Measurements from ENCODE around the gene LAMC3. TPM values are rescaled to one million over a fixed set of nuclear protein-coding genes. Genes with fewer than 3 reads are reported as not detected.

LAMC3 gene
- total RNA-seq, 1 donor: 0.43 TPM

DNA sequence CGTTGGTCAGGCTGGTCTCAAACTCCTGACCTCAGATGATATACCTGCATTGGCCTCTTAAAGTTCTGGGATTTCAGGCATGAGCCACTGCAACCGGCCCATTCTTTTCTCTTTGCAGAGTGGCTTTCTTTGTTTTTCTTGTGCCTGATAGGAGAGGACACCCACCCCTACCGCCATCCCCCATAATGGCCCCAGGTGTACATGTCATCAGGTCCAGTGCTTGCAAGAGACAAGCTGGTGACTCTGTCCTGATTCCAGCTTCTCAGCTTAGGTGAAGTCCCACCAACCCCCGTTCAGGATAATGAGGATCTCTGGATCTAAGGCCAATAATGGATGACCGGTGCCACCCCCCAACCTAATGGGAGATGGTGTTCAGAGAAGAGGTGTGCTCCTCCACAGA lies 85.0 kb downstream of the LAMC3 start:
- no peak overlapping the region for H3K4me3 ChIP-seq (ENCODE audit: low read depth, low read length)
- TF ChIP-seq, protein P1, sequence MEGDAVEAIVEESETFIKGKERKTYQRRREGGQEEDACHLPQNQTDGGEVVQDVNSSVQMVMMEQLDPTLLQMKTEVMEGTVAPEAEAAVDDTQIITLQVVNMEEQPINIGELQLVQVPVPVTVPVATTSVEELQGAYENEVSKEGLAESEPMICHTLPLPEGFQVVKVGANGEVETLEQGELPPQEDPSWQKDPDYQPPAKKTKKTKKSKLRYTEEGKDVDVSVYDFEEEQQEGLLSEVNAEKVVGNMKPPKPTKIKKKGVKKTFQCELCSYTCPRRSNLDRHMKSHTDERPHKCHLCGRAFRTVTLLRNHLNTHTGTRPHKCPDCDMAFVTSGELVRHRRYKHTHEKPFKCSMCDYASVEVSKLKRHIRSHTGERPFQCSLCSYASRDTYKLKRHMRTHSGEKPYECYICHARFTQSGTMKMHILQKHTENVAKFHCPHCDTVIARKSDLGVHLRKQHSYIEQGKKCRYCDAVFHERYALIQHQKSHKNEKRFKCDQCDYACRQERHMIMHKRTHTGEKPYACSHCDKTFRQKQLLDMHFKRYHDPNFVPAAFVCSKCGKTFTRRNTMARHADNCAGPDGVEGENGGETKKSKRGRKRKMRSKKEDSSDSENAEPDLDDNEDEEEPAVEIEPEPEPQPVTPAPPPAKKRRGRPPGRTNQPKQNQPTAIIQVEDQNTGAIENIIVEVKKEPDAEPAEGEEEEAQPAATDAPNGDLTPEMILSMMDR (IDR thresholded peaks at IDR 0.05; ENCODE audit: insufficient read depth, low read depth, low read length): no peak
- DNase-seq (ENCODE audit: low read depth): no peak

DNA sequence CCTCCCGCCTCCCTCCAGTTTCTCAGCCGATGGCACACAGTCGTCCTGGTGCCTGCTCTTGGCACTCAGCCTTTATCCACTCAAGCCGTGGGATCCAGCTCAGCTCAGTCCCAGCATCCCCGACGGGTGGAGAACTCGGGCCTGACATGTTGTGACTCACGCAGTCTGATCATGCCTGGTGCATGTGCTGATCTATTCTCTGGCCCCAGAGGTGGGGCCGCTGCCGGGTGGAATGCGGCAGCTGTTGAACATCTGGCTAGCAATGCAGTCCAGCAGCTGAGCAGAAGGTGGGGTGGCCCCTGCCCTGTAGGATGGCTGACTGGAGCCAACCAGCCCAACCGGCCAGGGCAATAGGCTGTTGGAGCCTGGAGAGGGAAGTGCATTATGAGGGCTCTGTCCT lies 85.6 kb downstream of the LAMC3 start:
- peak; percentile 74 for DNase-seq (ENCODE audit: low read depth)
- TF ChIP-seq, protein P1 (IDR thresholded peaks at IDR 0.05; ENCODE audit: insufficient read depth, low read depth, low read length): no peak
- H3K4me3 ChIP-seq (ENCODE audit: low read depth, low read length): no peak overlapping the region

DNA sequence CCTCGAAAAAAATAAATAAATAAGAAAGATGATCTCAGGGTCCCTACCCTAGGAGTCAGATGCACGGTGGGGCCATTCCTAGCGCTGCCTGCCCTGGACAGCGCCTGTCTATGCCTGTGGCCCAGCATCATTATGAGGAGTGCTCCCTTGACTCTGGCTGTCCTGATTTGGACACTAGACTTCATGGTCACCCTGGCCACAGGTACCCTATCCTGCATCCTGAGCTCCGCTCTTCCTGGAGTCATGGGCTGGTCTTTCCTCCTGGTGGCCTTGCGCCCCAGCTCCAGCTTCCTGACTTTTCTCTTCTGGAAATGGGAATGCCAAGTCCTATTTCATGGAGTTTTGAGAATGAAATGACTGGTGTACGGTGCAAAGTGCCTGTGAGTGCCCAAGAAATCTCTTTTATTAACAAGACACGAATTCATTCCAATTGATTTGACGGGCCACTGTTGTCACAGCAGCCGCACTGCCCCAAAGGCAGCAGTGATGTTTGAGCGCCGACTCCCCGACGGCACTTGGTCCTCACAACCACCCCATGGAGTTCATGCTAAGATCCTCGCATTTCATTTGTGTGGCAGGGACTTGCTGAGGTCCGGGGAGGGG lies 86.8 kb downstream of the LAMC3 start:
- no peak for DNase-seq (ENCODE audit: low read depth)
- H3K4me3 ChIP-seq (ENCODE audit: low read depth, low read length): peak overlapping the region; percentile 21
- TF ChIP-seq, protein P1 (IDR thresholded peaks at IDR 0.05; ENCODE audit: insufficient read depth, low read depth, low read length): no peak

DNA sequence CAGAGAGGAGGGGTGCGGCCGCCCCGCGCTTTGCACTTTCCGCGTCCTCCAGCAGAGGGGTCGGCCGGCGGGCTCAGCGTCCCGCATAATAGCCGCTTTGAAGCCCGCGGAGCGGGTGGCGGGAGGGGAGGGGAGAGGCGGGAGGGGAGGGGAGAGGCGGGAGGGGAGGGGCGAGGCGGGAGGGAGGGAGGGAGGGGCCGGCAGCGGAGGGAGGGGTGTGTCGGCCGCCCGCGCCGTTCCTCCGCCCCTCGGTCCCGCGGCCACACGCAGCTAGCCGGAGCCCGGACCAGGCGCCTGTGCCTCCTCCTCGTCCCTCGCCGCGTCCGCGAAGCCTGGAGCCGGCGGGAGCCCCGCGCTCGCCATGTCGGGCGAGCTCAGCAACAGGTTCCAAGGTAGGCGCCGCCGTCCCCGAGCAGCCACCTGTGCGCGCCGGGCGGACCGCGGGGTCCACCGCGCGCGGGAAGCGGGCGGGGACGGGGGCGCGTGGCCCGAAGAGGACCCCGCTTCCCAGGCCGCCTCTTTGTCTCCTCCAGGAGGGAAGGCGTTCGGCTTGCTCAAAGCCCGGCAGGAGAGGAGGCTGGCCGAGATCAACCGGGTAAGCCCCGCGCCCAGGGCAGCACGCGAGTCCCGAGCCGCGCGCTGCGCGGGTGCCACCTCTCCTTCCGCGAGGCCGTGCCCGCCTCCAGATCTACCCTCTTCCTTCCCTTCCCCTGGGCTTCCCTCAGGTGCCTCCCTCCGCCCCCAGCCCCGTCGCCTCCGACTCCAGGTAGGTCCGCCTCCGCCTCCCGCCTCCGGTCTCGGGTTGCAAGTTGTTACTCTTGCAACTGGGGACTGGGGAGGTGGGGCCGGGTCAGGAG lies 87.5 kb downstream of the LAMC3 start, which contains the start of gene AIF1L:
AIF1L (plus strand) TSS at position 263 of the 857 bp plus-strand sequence; CDS start at position 362, 99 bp downstream.
- TF ChIP-seq, protein P1 (IDR thresholded peaks at IDR 0.05; ENCODE audit: insufficient read depth, low read depth, low read length): no peak
- DNase-seq (ENCODE audit: low read depth): no peak
- H3K4me3 ChIP-seq (ENCODE audit: low read depth, low read length): peak within 1 kb of the TSS; percentile 33

GRCh38 chr9:131097126-131097947 lies 88.4 kb downstream of the LAMC3 start:
- no peak overlapping the region for H3K4me3 ChIP-seq (ENCODE audit: low read depth, low read length)
- DNase-seq (ENCODE audit: low read depth): no peak
- TF ChIP-seq, protein P1 (IDR thresholded peaks at IDR 0.05; ENCODE audit: insufficient read depth, low read depth, low read length): no peak

GRCh38 chr9:131097948-131098278 lies 88.9 kb downstream of the LAMC3 start:
- no peak for DNase-seq (ENCODE audit: low read depth)
- no peak overlapping the region for H3K4me3 ChIP-seq (ENCODE audit: low read depth, low read length)
- TF ChIP-seq, protein P1 (IDR thresholded peaks at IDR 0.05; ENCODE audit: insufficient read depth, low read depth, low read length): no peak
